Non-pigmented ciliary epithelial cell (primary cell): ENCODE data around the gene CXCL12.

Experiments
- DNase-seq: peaks from one replicate; pipeline ENCODE4 v3.0.0-alpha.2; 2010; ENCODE audit warnings: low read depth

The CXCL12 gene

DNA sequence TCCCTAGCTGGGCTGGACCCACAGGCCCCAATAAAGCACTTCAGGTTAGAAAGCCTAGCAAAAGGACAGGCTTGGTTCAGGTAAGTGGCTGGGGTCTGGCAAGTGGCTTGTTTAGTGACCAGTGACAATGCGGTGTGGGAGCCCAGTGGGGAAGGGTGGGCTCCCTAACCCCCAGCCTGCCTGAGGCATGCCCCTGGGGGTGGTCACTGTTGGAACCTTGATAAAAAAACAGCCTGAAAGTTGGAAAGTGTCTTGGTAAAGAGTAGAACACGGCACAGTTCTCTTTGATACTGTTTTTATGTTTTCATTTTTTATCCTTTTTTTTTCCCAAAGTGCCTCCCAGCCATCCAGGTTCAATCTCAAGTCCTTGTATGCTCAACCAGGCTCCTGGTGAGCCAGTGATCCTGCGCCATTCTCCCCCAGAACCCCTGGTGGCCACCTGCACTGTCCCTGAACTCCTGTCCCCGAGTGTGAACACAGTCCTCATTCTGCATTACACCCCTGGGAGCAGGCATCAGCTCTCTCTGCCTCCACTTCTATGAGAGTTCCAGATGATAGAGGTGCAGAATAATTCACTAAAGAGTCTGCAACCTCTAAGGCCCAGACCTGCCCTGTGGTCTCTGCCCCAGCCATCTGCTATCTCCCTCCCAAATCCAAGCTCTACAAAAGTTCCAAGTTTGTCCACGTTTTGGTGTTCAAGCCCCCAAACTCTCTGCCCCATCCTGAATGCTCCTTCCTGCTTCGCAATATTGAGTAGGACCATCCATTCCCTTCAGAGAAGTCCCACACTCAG, 15.0 kb upstream of the CXCL12 start:
- DNase-seq, result no peak

DNA sequence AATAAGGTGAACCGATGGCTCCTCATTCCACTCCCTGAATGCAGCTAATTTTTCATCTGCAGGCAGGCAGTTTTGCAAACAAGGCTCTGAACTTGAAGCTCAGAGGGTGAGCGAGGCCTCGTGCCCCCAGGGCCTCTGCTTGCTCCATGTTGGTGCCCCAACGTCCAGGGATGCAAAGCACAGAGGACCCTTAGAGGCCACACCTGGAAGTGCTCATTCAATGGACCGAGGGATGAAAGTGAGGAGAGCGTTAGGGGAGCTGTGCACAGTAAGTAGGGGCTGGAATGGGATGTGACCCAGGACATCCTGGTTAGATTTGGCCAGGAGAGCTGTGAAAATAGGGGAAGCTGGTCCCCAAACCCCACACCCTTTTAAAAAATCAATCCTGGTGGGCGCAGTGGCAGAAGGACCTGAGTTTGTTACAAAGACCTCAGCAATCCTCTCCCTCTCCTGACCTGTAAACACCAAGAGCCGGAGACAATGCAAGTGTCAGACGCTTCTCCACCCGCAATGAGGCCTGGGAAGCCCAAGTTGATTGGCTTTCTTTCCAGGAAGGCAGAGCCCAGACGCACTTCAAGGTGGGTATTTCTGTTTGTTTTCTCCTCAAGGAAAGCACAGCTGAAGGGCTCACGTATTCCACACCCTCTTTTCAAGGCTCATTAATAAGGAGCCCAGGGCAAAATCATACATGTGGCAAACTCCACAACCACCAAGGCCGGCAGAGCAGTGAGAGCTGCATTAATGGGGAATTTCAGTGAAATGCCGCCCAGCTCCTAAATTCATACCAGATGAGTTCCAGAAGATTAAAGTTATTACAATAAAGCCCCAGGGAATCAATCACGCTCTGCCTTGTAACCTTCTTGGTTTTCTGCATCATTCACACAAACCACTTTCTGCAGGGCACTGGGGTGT, 14.1 kb upstream of the CXCL12 start:
- no peak for DNase-seq

- no peak for DNase-seq
Measured at GRCh38 chr10:44398271-44398670, 13.4 kb upstream of the CXCL12 start.

- DNase-seq, result no peak
Measured at GRCh38 chr10:44397476-44398225, 12.8 kb upstream of the CXCL12 start.

GRCh38 chr10:44396671-44397191, 11.8 kb upstream of the CXCL12 start:
- no peak for DNase-seq

GRCh38 chr10:44395902-44396670, 11.2 kb upstream of the CXCL12 start:
- DNase-seq, result no peak

GRCh38 chr10:44395396-44395795, 10.5 kb upstream of the CXCL12 start:
- DNase-seq, result no peak

- no peak for DNase-seq
Measured at GRCh38 chr10:44394696-44395381, 9.9 kb upstream of the CXCL12 start.

DNA sequence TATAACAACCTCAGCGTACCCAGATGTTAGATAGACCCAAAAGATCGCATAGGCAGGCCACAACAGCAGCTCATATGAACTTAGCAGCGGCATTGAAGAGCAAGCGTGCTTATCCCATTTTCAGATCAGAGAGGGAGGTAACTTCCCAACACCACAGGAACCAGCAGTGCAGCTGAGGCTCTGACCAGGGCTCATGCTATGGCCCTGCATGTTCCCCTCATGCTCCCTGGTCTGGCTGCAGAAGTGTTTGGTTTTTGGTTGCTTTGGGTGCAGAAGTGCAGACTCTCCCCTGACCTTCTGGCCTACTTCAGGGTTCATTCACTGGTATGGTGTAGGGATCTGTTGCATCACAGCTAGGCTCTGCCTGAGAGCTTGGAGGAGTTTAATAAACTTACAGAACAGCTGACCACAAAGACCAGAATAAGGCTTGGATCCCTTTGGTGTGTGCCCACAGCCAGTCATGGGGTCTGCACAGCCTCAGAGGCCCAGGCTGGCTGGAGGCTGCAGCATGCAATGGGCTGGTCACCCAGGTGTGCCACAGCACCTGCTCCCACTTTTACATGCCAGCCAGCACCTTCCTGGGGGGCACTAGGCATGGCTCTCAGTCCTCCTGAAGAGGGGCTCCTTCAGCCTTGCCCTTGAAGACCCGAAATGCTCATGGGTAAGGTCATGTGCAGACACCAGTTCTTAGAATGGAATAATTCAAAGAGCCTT, 9.1 kb upstream of the CXCL12 start:
- no peak for DNase-seq

DNA sequence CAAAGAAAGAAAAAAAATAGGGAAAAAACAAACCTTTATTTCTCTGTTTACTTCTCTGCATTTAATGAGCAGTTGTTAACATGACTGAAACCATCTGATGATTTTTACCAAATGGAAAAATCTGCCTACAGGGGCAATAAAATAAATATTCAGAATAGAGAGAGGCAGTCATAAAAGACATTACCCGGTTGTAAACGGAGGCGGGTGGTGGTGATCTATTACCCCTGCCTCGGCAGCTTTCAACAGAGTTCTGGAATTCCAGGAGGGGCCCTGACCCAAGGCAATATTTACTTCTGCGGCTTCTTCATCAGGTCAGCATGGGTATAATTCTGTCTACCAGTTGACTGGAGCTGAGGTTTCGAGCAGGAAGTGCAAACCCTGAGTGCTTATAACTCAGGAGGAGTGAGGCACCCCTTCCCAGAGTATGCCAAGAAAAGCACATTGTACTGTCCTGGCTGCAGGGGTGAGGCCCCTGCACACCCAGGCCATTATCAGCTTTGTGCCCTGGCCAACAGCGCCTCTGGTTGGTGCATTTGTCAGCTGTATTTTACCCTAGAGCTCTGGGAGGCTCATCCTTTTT, 8.2 kb upstream of the CXCL12 start:
- no peak for DNase-seq

GRCh38 chr10:44392420-44392819, 7.5 kb upstream of the CXCL12 start:
- DNase-seq, result no peak

DNA sequence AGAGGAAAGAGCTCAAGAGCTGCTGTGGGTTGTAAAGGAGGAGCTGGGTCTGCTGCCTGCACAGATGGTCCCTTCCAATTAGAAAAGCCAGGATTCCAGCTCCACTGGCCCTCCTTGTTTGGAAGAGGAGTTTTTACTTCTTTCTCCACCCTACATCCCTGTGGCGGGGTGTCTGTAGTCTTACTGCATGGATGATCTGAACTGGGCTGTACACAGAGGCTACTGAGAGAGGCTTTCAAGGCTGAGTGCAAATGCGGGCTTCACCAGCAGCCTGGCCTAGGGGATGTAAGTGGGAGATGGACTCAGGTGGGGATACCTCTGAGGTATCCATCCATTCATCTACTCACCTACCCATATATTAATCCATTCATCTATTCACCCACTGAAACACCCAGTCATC, 7.1 kb upstream of the CXCL12 start:
- no peak for DNase-seq

- no peak for DNase-seq
Measured at GRCh38 chr10:44390585-44391072, 5.7 kb upstream of the CXCL12 start.

GRCh38 chr10:44389556-44389955, 4.7 kb upstream of the CXCL12 start:
- no peak for DNase-seq

DNA sequence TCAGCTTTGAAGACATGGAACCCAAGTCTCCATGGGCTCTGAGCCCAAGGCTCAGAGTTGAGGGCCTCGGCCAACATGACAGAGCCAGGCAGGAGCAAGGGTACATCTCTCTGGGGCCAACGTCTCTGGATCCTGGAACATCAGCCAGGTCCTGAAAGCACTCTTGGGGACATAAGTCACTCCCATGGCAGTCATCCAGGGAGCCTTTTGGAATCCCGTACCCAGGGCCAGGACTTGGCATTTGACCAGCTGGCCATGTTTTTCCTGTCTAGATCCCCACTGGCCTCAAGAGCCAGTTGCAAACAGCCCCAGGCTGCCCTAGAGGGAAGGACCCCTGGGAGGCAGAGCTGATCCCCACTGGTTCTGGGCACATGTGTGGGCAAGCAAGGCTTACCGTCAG, 4.3 kb upstream of the CXCL12 start:
- no peak for DNase-seq

GRCh38 chr10:44388641-44389040, 3.7 kb upstream of the CXCL12 start:
- no peak for DNase-seq

GRCh38 chr10:44387853-44388251, 3.0 kb upstream of the CXCL12 start:
- no peak for DNase-seq

DNA sequence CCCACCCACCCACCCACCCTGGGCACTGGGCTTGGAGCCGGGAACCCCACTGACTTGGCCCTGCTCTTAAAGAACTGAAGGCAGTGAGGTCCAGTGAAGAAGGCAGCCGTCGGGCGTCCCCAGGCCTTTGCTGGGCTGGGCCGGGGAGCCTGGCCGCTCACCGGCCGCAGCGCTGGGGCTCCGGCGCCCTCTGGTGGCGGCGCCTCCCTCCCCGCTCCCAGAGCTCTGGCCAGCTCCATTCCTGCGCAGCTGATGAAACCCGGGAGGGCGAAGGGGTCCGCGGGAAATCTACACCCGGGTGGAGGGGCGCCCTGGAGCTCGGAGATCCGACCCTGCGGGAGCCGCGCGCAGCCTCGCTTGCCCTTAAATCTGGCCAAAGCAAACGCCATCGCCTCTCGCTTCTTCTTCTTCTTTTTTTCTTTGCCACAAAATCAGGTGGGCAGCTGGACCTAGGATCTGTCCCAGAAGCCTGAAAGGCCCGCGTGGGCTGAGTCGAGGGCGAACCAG, 1.7 kb upstream of the CXCL12 start:
- no peak for DNase-seq

- no peak for DNase-seq
Measured at GRCh38 chr10:44385696-44386441, 972 bp upstream of the CXCL12 start.
